Measurements from ENCODE around the gene SEZ6L2.

GRCh38 chr16:29910819-29911675 is 11.7 kb upstream of the SEZ6L2 start:
- TF ChIP-seq CTCF (IDR thresholded peaks at IDR 0.05 in 4 of 5, conservative IDR thresholded peaks at IDR 0.05 in 1 of 5) = no peak
- no peak for TF ChIP-seq POLR2A (IDR thresholded peaks at IDR 0.05)

Measured in gastrocnemius medialis (tissue), 4 donors.